ENCODE data around the gene PACC1. TPM values are rescaled to one million over a fixed set of nuclear protein-coding genes. Genes with fewer than 3 reads are reported as not detected.
"Not testable (repeated sequence)": the region's sequence is repeated elsewhere in the genome, so short reads cannot be mapped to it uniquely, and the experiment has no call there.

PACC1 gene
- total RNA-seq, 2 donors from 2014 or later = 17.3 to 27.4 TPM

DNA sequence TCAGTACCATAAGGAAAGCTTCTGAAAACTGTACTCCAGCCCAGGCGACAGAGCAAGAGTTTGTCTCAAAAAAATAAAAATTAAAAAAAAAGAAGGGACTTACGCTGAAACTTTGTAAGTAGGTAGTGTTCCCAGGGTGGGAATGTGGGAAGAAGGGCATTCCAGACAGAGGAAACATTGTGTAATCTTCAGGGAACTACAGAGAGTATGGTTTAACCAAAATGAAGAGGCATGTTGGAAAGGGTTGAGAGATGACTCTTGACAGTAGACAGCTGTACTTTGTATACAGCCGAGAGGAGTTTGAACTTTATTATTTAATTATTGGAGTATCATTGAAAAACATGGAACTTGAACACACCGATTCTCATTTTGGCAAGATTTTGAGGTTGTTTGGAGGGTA lies 86.4 kb downstream of the PACC1 start:
- H3K4me3 ChIP-seq (ENCODE audit: low read length) = no peak overlapping the region
- TF ChIP-seq, protein P1, sequence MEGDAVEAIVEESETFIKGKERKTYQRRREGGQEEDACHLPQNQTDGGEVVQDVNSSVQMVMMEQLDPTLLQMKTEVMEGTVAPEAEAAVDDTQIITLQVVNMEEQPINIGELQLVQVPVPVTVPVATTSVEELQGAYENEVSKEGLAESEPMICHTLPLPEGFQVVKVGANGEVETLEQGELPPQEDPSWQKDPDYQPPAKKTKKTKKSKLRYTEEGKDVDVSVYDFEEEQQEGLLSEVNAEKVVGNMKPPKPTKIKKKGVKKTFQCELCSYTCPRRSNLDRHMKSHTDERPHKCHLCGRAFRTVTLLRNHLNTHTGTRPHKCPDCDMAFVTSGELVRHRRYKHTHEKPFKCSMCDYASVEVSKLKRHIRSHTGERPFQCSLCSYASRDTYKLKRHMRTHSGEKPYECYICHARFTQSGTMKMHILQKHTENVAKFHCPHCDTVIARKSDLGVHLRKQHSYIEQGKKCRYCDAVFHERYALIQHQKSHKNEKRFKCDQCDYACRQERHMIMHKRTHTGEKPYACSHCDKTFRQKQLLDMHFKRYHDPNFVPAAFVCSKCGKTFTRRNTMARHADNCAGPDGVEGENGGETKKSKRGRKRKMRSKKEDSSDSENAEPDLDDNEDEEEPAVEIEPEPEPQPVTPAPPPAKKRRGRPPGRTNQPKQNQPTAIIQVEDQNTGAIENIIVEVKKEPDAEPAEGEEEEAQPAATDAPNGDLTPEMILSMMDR (conservative IDR thresholded peaks at IDR 0.05) = no peak
- no peak overlapping the region for H3K9ac ChIP-seq (ENCODE audit: extremely low read depth, low read length, poor library complexity, severe bottlenecking)
- H3K9me3 ChIP-seq (ENCODE audit: control insufficient read depth, low read length) = peaks cover 4% of the 10 kb centered on the region
- no peaks in the 10 kb centered on the region for H3K4me1 ChIP-seq (ENCODE audit: control insufficient read depth, insufficient read depth, low read length)
- no peak overlapping the region for H3K27ac Mint-ChIP-seq
- H3K4me3 Mint-ChIP-seq = no peak overlapping the region
- no peaks in the 10 kb centered on the region for H3K4me1 Mint-ChIP-seq
- no peaks in the 10 kb centered on the region for H3K9me3 Mint-ChIP-seq
- H3K27me3 Mint-ChIP-seq (ENCODE audit: insufficient read depth) = no peaks in the 10 kb centered on the region
- no peaks in the 10 kb centered on the region for H3K27me3 ChIP-seq (ENCODE audit: control insufficient read depth, insufficient read depth, low read length, poor library complexity, severe bottlenecking)
- DNase-seq = no peak
- no peak overlapping the region for H3K27ac ChIP-seq (ENCODE audit: low read depth, low read length)
- H3K36me3 Mint-ChIP-seq (ENCODE audit: low read depth) = peaks cover 17% of the 10 kb centered on the region
- 95 to 98% methylated on average over 3 to 4 of the region's 4 CpGs for WGBS, 2 experiments (ENCODE audit: insufficient coverage in 1 of 2, insufficient read length in 1 of 2)
- H3K36me3 ChIP-seq (ENCODE audit: control insufficient read depth, insufficient read depth, low read length) = peaks cover 29% of the 10 kb centered on the region

DNA sequence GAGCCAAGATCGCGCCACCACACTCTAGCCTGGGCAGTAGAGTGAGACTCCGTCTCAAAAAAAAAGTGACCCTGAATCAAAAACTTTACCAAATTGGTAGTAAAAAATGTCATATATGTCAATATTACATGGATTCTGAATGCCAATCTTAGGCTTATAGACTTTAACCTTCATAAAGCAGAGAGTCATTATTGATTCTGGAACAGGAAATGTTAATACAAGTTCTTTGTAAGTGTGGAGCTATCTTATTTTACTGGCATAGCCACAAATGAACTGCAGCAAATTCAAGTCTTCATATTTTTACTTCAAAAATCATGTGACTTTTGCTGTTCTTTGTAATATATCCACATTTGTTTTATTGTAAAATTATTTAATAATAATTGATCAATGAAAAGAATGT lies 88.1 kb downstream of the PACC1 start:
- Histone ChIP-seq H3K36me3 (ENCODE audit: control insufficient read depth, insufficient read depth, low read length) (peaks cover 18% of the 10 kb centered on the region), H3K4me1 (ENCODE audit: control insufficient read depth, insufficient read depth, low read length) (no peaks in the 10 kb centered on the region), H3K9ac (ENCODE audit: extremely low read depth, low read length, poor library complexity, severe bottlenecking) (no peak overlapping the region), H3K27ac (ENCODE audit: low read depth, low read length) (no peak overlapping the region), H3K27me3 (ENCODE audit: control insufficient read depth, insufficient read depth, low read length, poor library complexity, severe bottlenecking) (no peaks in the 10 kb centered on the region), H3K9me3 (ENCODE audit: control insufficient read depth, low read length) (peaks cover 12% of the 10 kb centered on the region), H3K4me3 (ENCODE audit: low read length) (no peak overlapping the region)
- no peaks in the 10 kb centered on the region for H3K4me1 Mint-ChIP-seq
- no peak overlapping the region for H3K27ac Mint-ChIP-seq
- no peaks in the 10 kb centered on the region for H3K27me3 Mint-ChIP-seq (ENCODE audit: insufficient read depth)
- H3K4me3 Mint-ChIP-seq = no peak overlapping the region
- 57 to 65% methylated on average over 3 of the region's 3 CpGs for WGBS, 2 experiments (ENCODE audit: insufficient coverage in 1 of 2, insufficient read length in 1 of 2)
- TF ChIP-seq, protein P1 (conservative IDR thresholded peaks at IDR 0.05) = no peak
- no peak for DNase-seq
- H3K9me3 Mint-ChIP-seq = peaks cover 6% of the 10 kb centered on the region
- peaks cover 18% of the 10 kb centered on the region for H3K36me3 Mint-ChIP-seq (ENCODE audit: low read depth)

DNA sequence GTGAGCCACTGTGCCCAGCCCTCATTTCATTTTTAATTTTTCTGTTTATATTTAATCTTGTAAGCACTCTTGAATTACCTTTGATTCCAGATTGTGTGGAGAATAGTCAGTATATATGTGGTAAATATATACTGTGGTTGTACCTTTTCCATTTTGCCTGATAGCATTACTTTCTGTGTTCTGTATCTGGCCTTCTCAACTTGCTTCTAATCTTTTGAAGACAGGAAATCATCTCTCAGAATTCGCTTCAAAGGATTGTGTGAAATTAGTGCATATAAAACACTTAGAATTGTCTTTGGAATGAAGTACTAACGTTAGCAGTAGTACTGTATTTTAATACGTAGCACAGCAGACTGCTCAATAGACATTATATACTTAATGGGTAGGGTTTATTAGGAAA lies 91.6 kb downstream of the PACC1 start:
- Histone ChIP-seq H3K27me3 (ENCODE audit: control insufficient read depth, insufficient read depth, low read length, poor library complexity, severe bottlenecking) (no peaks in the 10 kb centered on the region), H3K9me3 (ENCODE audit: control insufficient read depth, low read length) (peaks cover 18% of the 10 kb centered on the region), H3K4me3 (ENCODE audit: low read length) (no peak overlapping the region), H3K27ac (ENCODE audit: low read depth, low read length) (no peak overlapping the region), H3K4me1 (ENCODE audit: control insufficient read depth, insufficient read depth, low read length) (no peaks in the 10 kb centered on the region), H3K36me3 (ENCODE audit: control insufficient read depth, insufficient read depth, low read length) (peaks cover 12% of the 10 kb centered on the region), H3K9ac (ENCODE audit: extremely low read depth, low read length, poor library complexity, severe bottlenecking) (no peak overlapping the region)
- no peak overlapping the region for H3K27ac Mint-ChIP-seq
- 100% methylated on average over 1 of the region's 3 CpGs for WGBS, 2 experiments (ENCODE audit: insufficient coverage in 1 of 2, insufficient read length in 1 of 2)
- peaks cover 18% of the 10 kb centered on the region for H3K9me3 Mint-ChIP-seq
- H3K4me1 Mint-ChIP-seq = peaks cover 4% of the 10 kb centered on the region
- H3K4me3 Mint-ChIP-seq = no peak overlapping the region
- no peak for DNase-seq
- H3K27me3 Mint-ChIP-seq (ENCODE audit: insufficient read depth) = no peaks in the 10 kb centered on the region
- peaks cover 19% of the 10 kb centered on the region for H3K36me3 Mint-ChIP-seq (ENCODE audit: low read depth)
- TF ChIP-seq, protein P1 (conservative IDR thresholded peaks at IDR 0.05) = no peak

DNA sequence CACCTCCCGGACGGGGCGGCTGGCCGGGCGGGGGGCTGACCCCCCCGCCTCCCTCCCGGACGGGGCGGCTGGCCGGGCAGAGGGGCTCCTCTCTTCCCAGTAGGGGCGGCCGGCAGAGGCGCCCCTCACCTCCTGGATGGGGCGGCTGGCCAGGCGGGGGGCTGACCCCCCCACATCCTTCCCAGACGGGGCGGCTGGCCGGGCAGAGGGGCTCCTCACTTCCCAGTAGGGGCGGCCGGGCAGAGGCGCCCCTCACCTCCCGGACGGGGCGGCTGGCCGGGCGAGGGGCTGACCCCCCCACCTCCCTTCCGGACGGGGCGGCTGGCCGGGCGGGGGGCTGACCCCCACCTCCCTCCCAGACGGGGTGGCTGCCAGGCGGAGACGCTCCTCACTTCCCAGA lies 93.7 kb downstream of the PACC1 start:
- H3K27me3 ChIP-seq (ENCODE audit: control insufficient read depth, insufficient read depth, low read length, poor library complexity, severe bottlenecking); H3K4me3 ChIP-seq (ENCODE audit: low read length); H3K27me3 Mint-ChIP-seq (ENCODE audit: insufficient read depth); H3K27ac ChIP-seq (ENCODE audit: low read depth, low read length); DNase-seq; H3K4me1 ChIP-seq (ENCODE audit: control insufficient read depth, insufficient read depth, low read length); H3K27ac Mint-ChIP-seq; H3K9ac ChIP-seq (ENCODE audit: extremely low read depth, low read length, poor library complexity, severe bottlenecking); H3K4me3 Mint-ChIP-seq: not testable (repeated sequence)
- peaks cover 21% of the 10 kb centered on the region for H3K9me3 ChIP-seq (ENCODE audit: control insufficient read depth, low read length)
- H3K36me3 ChIP-seq (ENCODE audit: control insufficient read depth, insufficient read depth, low read length) = peaks cover 20% of the 10 kb centered on the region
- H3K9me3 Mint-ChIP-seq = peaks cover 18% of the 10 kb centered on the region
- H3K36me3 Mint-ChIP-seq (ENCODE audit: low read depth) = peaks cover 20% of the 10 kb centered on the region
- peaks cover 17% of the 10 kb centered on the region for H3K4me1 Mint-ChIP-seq
- 97% methylated on average over 7 of the region's 34 CpGs; no CpG with 5 or more reads in 1 of the 2 experiments for WGBS, 2 experiments (ENCODE audit: insufficient coverage in 1 of 2, insufficient read length in 1 of 2)

Data from endodermal cell (in vitro differentiated cells).